Hematopoietic multipotent progenitor cell (in vitro differentiated cells): ENCODE results near the gene PLD1. TPM values are rescaled to one million over a fixed set of nuclear protein-coding genes. Genes with fewer than 3 reads are reported as not detected.
"Not testable (repeated sequence)": the region's sequence is repeated elsewhere in the genome, so short reads cannot be mapped to it uniquely, and the experiment has no call there.

Experiments used
- DNase-seq, 3 donors: peaks; one replicate each; pipeline ENCODE4 v3.0.0-alpha.2; 2011 to 2015; ENCODE audit warnings: low read depth in 2 of 3, low spot score in 2 of 3
- total RNA-seq: library from RNA; depleted of rRNA; stranded (reverse); fragments of >200 nt; gene quantifications from one replicate; pipeline ENCODE4 v1.2.3, GENCODE V29; 2012

PLD1 gene
- total RNA-seq, 1 donor: 4.8 TPM

GRCh38 chr3:171821044-171821443 lies 10.8 kb upstream of the PLD1 start:
- no peak for DNase-seq

- no peak for DNase-seq
Measured at GRCh38 chr3:171817074-171817800, 7.0 kb upstream of the PLD1 start.

- DNase-seq: no peak
Measured at GRCh38 chr3:171815973-171816595, 5.8 kb upstream of the PLD1 start.

- not testable (repeated sequence) for DNase-seq
Measured at GRCh38 chr3:171814662-171815061, 4.4 kb upstream of the PLD1 start.

- peak in 1 of 3 donors; percentile 62 for DNase-seq
Measured at GRCh38 chr3:171813897-171814460, 3.7 kb upstream of the PLD1 start.

GRCh38 chr3:171813278-171813896 lies 3.1 kb upstream of the PLD1 start:
- no peak for DNase-seq

- DNase-seq: no peak
Measured at GRCh38 chr3:171812811-171813210, 2.5 kb upstream of the PLD1 start.

GRCh38 chr3:171811913-171812335 lies 1.6 kb upstream of the PLD1 start:
- no peak for DNase-seq

GRCh38 chr3:171811295-171811912 lies 1.1 kb upstream of the PLD1 start:
- peak in 1 of 3 donors; percentile 42 for DNase-seq

GRCh38 chr3:171810629-171811294 lies 479 bp upstream of the PLD1 start:
- no peak for DNase-seq

GRCh38 chr3:171809611-171809860 lies 747 bp downstream of the PLD1 start:
- peak in 1 of 3 donors; percentile 33 for DNase-seq

- DNase-seq: no peak
Measured at GRCh38 chr3:171807806-171808205, 2.5 kb downstream of the PLD1 start.

GRCh38 chr3:171807129-171807675 lies 3.1 kb downstream of the PLD1 start:
- DNase-seq: no peak

GRCh38 chr3:171806200-171807128 lies 3.8 kb downstream of the PLD1 start:
- peak in 1 of 3 donors; percentile 52 for DNase-seq

- no peak for DNase-seq
Measured at GRCh38 chr3:171805687-171806086, 4.6 kb downstream of the PLD1 start.

- no peak for DNase-seq
Measured at GRCh38 chr3:171804618-171805389, 5.5 kb downstream of the PLD1 start.

- DNase-seq: no peak
Measured at GRCh38 chr3:171803044-171803443, 7.2 kb downstream of the PLD1 start.

GRCh38 chr3:171802590-171802956 lies 7.7 kb downstream of the PLD1 start:
- no peak for DNase-seq
